ENCODE results near the gene DMD.

- TF ChIP-seq CTCF (conservative IDR thresholded peaks at IDR 0.05) (no peak), ZFX (IDR thresholded peaks at IDR 0.05) (no peak)
Measured at GRCh38 chrX:31872007-31872406, 1339.3 kb downstream of the DMD start.

Data from C4-2B (cell line).